ENCODE data around the gene PIP5K1C.

PIP5K1C gene

GRCh38 chr19:3693025-3693925 lies 7.0 kb downstream of the PIP5K1C start:
- DNase-seq (ENCODE audit: low read depth): no peak

GRCh38 chr19:3692141-3693024 lies 7.9 kb downstream of the PIP5K1C start:
- peak; percentile 15 for DNase-seq (ENCODE audit: low read depth)

GRCh38 chr19:3691726-3692125 lies 8.5 kb downstream of the PIP5K1C start:
- no peak for DNase-seq (ENCODE audit: low read depth)

- DNase-seq (ENCODE audit: low read depth): no peak
Measured at GRCh38 chr19:3691372-3691716, 8.9 kb downstream of the PIP5K1C start.

- DNase-seq (ENCODE audit: low read depth): no peak
Measured at GRCh38 chr19:3690551-3691371, 9.5 kb downstream of the PIP5K1C start.

GRCh38 chr19:3687774-3688706 lies 12.2 kb downstream of the PIP5K1C start:
- DNase-seq (ENCODE audit: low read depth): no peak

- no peak for DNase-seq (ENCODE audit: low read depth)
Measured at GRCh38 chr19:3687393-3687773, 12.9 kb downstream of the PIP5K1C start.

- no peak for DNase-seq (ENCODE audit: low read depth)
Measured at GRCh38 chr19:3684817-3685410, 15.4 kb downstream of the PIP5K1C start.

- DNase-seq (ENCODE audit: low read depth): peak; percentile 89
Measured at GRCh38 chr19:3684054-3684816, 16.0 kb downstream of the PIP5K1C start.

- DNase-seq (ENCODE audit: low read depth): peak; percentile 86
Measured at GRCh38 chr19:3683405-3684053, 16.7 kb downstream of the PIP5K1C start.

GRCh38 chr19:3682741-3683404 lies 17.4 kb downstream of the PIP5K1C start:
- peak; percentile 30 for DNase-seq (ENCODE audit: low read depth)

GRCh38 chr19:3682286-3682685 lies 18.0 kb downstream of the PIP5K1C start:
- no peak for DNase-seq (ENCODE audit: low read depth)

- DNase-seq (ENCODE audit: low read depth): no peak
Measured at GRCh38 chr19:3680939-3681338, 19.3 kb downstream of the PIP5K1C start.

- DNase-seq (ENCODE audit: low read depth): no peak
Measured at GRCh38 chr19:3679581-3679980, 20.7 kb downstream of the PIP5K1C start.

GRCh38 chr19:3679138-3679537 lies 21.1 kb downstream of the PIP5K1C start:
- no peak for DNase-seq (ENCODE audit: low read depth)

GRCh38 chr19:3678188-3678587 lies 22.1 kb downstream of the PIP5K1C start:
- no peak for DNase-seq (ENCODE audit: low read depth)

GRCh38 chr19:3674784-3675543 lies 25.3 kb downstream of the PIP5K1C start:
- DNase-seq (ENCODE audit: low read depth): no peak
